K562 (cell line): Measurements from ENCODE around the gene PPP6R1. TPM values are rescaled to one million over a fixed set of nuclear protein-coding genes. Genes with fewer than 3 reads are reported as not detected.
A peak's percentile ranks its signal among the peaks of the same experiment; 100 is the strongest.

Source experiments
- AFF1 ChIP-seq, 2 experiments: fragments of 450-650 bp; IDR thresholded peaks; 2 replicates each; pipeline ENCODE4 v1.6.1; 2018; ENCODE audit warnings: mild to moderate bottlenecking in 2 of 2, low read depth in 1 of 2; ENCODE audit not compliant: partially characterized antibody in 2 of 2
- PYGO2 ChIP-seq: fragments of 450-650 bp; IDR thresholded peaks from 2 replicates; pipeline ENCODE4 v1.6.1; 2016; ENCODE audit warnings: mild to moderate bottlenecking, missing genetic modification characterization, moderate library complexity, missing compliant biosample characterization
- U2AF1 ChIP-seq: fragments of 200-400 bp; formaldehyde crosslinking; optimal IDR thresholded peaks from 2 replicates; pipeline ENCODE3; 2017; ENCODE audit warnings: mild to moderate bottlenecking, low read depth, low read length, moderate library complexity
- YY1 ChIP-seq, 3 experiments: IDR thresholded peaks; 2 replicates each; pipeline ENCODE4 v1.6.1; 2011; ENCODE audit warnings: low read length in 2 of 3, mild to moderate bottlenecking in 2 of 3, moderate library complexity in 2 of 3, borderline replicate concordance in 1 of 3, control low read depth in 1 of 3, low read depth in 1 of 3; ENCODE audit not compliant: insufficient read depth in 3 of 3, insufficient replicate concordance in 2 of 3, control insufficient read depth in 1 of 3, insufficient read length in 1 of 3; ENCODE audit errors: extremely low read depth in 1 of 3
- ZNF263 ChIP-seq: sonication (generic); formaldehyde crosslinking; IDR thresholded peaks from 2 replicates; pipeline ENCODE4 v1.8.0; 2022; ENCODE audit warnings: mild to moderate bottlenecking, missing genetic modification reagents, borderline replicate concordance
- ZNF318 ChIP-seq, 2 experiments: fragments of 450-650 bp; IDR thresholded peaks; 2 replicates each; pipeline ENCODE4 v1.6.1; 2016; ENCODE audit warnings: mild to moderate bottlenecking in 2 of 2, borderline replicate concordance in 1 of 2, low read depth in 1 of 2, moderate library complexity in 1 of 2
- ZNF512 ChIP-seq: IDR thresholded peaks from 2 replicates; pipeline ENCODE4 v1.6.1; 2016; ENCODE audit warnings: missing genetic modification characterization, missing compliant biosample characterization
- polyA plus RNA-seq, 8 experiments: library from polyadenylated mRNA; depleted of rRNA in 4 of 8; stranded (reverse) in 5 of 8; unstranded in 3 of 8; fragments of >200 nt; fragmentation: Nextera tagmentation in 2 of 8; fragmentation: Illumina TruSeq in 1 of 8; extraction: Ambion mirVana in 2 of 8; extraction: Trizol in 1 of 8; gene quantifications; 2 replicates each; pipeline versions ENCODE4 v1.2.1 to v1.2.3, GENCODE V29; 2011 to 2014; ENCODE audit warnings: inconsistent platforms in 1 of 8, missing spikeins in 1 of 8
- total RNA-seq, 7 experiments: library from RNA; depleted of rRNA in 6 of 7; stranded (reverse); fragments of >200 nt in 6 of 7; fragmentation: Illumina TruSeq in 2 of 7; extraction: Trizol in 2 of 7; gene quantifications; 2 replicates each; pipeline versions ENCODE4 v1.2.1 to v1.2.3, GENCODE V29; 2011 to 2021; ENCODE audit warnings: low replicate concordance in 1 of 7

The PPP6R1 gene
- total and polyA plus RNA-seq, 9 of the 15 experiments (the other 6 are each of a cell fraction or from before 2014, with no cell fraction given) = 0.48 to 135 (median 37.2) TPM

- TF ChIP-seq ZNF512 (tag) (no peak), PYGO2 (tag) (no peak), ZNF318 (IDR thresholded peaks at IDR 0.05; ENCODE audit: borderline replicate concordance in 1 of 2, low read depth in 1 of 2) (no peak), ZNF263 (no peak; the same call in 1 of the 2 replicates), AFF1 (IDR thresholded peaks at IDR 0.05; ENCODE audit: low read depth in 1 of 2, partially characterized antibody in 2 of 2) (peak; percentile 72 to 84), YY1 (IDR thresholded peaks at IDR 0.05; ENCODE audit: borderline replicate concordance in 1 of 3, control insufficient read depth in 1 of 3, extremely low read depth in 1 of 3, insufficient read depth in 3 of 3, insufficient read length in 1 of 3, insufficient replicate concordance in 2 of 3, low read depth in 1 of 3, low read length in 2 of 3) (peak; percentile 96 to 99 (median 98)), U2AF1 (no peak)
These were observed 21.2 kb upstream of the PPP6R1 start, which contains the start of gene HSPBP1 (continued) for GRCh38 chr19:55279770-55280643.
